WI38 (cell line): ENCODE data around the gene ALOX5AP.

Experiments used
- H3K4me3 ChIP-seq: 2 replicates; pipeline ENCODE4 v1.5.1; 2011; ENCODE audit warnings: low read depth, mild to moderate bottlenecking, control low read depth, low read length
- CTCF ChIP-seq: IDR thresholded peaks from 2 replicates; pipeline ENCODE4 v1.5.1; 2012; ENCODE audit warnings: low read depth, mild to moderate bottlenecking, control low read depth, low read length

The ALOX5AP gene

GRCh38 chr13:30810261-30810701 is 74.9 kb downstream of the ALOX5AP start:
- H3K4me3 ChIP-seq: no peak overlapping the region
- no peak for TF ChIP-seq CTCF

- no peak overlapping the region for H3K4me3 ChIP-seq
- no peak for TF ChIP-seq CTCF
Observed at GRCh38 chr13:30810801-30811200, 75.5 kb downstream of the ALOX5AP start.
